HepG2 (cell line): ENCODE results near the gene LMAN1L. TPM values are rescaled to one million over a fixed set of nuclear protein-coding genes. Genes with fewer than 3 reads are reported as not detected.
A peak's percentile ranks its signal among the peaks of the same experiment; 100 is the strongest.

Experiments used
- FOXP4 ChIP-seq: sonication (generic); formaldehyde crosslinking; IDR thresholded peaks from 2 replicates; pipeline ENCODE4 v1.4.0; 2020; ENCODE audit warnings: missing genetic modification reagents
- JUND ChIP-seq: sonication (generic); formaldehyde crosslinking; IDR thresholded peaks from 2 replicates; pipeline ENCODE4 v1.8.0; 2022; ENCODE audit warnings: mild to moderate bottlenecking, missing genetic modification reagents
- MNT ChIP-seq: fragments of 450-650 bp; IDR thresholded peaks from 2 replicates; pipeline ENCODE4 v1.6.1; 2016
- MYPOP ChIP-seq: sonication (generic); formaldehyde crosslinking; IDR thresholded peaks from 2 replicates; pipeline ENCODE4 v1.8.1; 2023; ENCODE audit warnings: mild to moderate bottlenecking, moderate library complexity, missing genetic modification reagents
- TFAP4 ChIP-seq: sonication (generic); IDR thresholded peaks from 2 replicates; pipeline ENCODE4 v1.6.1; 2016; ENCODE audit warnings: low read depth, borderline replicate concordance
- ZNF121 ChIP-seq: sonication (generic); formaldehyde crosslinking; IDR thresholded peaks from 2 replicates; pipeline ENCODE4 v1.5.0; 2020; ENCODE audit warnings: mild to moderate bottlenecking, missing genetic modification reagents
- ZNF280B ChIP-seq: sonication (generic); formaldehyde crosslinking; IDR thresholded peaks from 2 replicates; pipeline ENCODE4 v1.5.0; 2020; ENCODE audit warnings: missing genetic modification reagents, mild to moderate bottlenecking, borderline replicate concordance
- ZNF282 ChIP-seq: fragments of 450-650 bp; IDR thresholded peaks from 2 replicates; pipeline ENCODE4 v1.6.1; 2018; ENCODE audit not compliant: partially characterized antibody
- ZNF781 ChIP-seq: sonication (generic); formaldehyde crosslinking; IDR thresholded peaks from 2 replicates; pipeline ENCODE4 v1.5.1; 2020; ENCODE audit warnings: borderline replicate concordance, mild to moderate bottlenecking, missing genetic modification reagents; ENCODE audit errors: not compliant biosample characterization
- polyA plus RNA-seq, 8 experiments: library from polyadenylated mRNA; depleted of rRNA in 3 of 8; stranded (reverse) in 7 of 8; unstranded in 1 of 8; fragments of >200 nt; fragmentation: Illumina TruSeq in 4 of 8; extraction: Trizol in 4 of 8; gene quantifications; 2 replicates each; pipeline versions ENCODE4 v1.2.1 to v1.2.3, GENCODE V29; 2011 to 2016; ENCODE audit warnings: low read depth in 4 of 8, missing spikeins in 1 of 8, mixed read lengths in 1 of 8; ENCODE audit not compliant: insufficient read depth in 1 of 8
- total RNA-seq, 5 experiments: library from RNA; depleted of rRNA; stranded (reverse); fragments of >200 nt; fragmentation: Illumina TruSeq; extraction: Trizol; gene quantifications; 2 replicates each; pipeline ENCODE4 v1.2.3, GENCODE V29; 2016; ENCODE audit warnings: low read depth in 1 of 5
- TF ChIP-seq, protein P1 (sequence below): sonication (generic); formaldehyde crosslinking; IDR thresholded peaks from 2 replicates; pipeline ENCODE4 v1.9.0; 2021; ENCODE audit warnings: mild to moderate bottlenecking, missing genetic modification reagents
- TF ChIP-seq, protein P2 (sequence below): sonication (generic); formaldehyde crosslinking; IDR thresholded peaks from 2 replicates; pipeline ENCODE4 v1.4.0; 2020; ENCODE audit warnings: missing genetic modification reagents, low read depth, mild to moderate bottlenecking, borderline replicate concordance
- TF ChIP-seq, protein P3 (sequence below): sonication (generic); formaldehyde crosslinking; IDR thresholded peaks from 2 replicates; pipeline ENCODE4 v1.5.0; 2020; ENCODE audit warnings: mild to moderate bottlenecking, low read depth, missing genetic modification reagents, borderline replicate concordance

LMAN1L gene
- total and polyA plus RNA-seq, 2 of the 13 experiments (the other 11 are each of a cell fraction or from before 2014, with no cell fraction given), result not detected

GRCh38 chr15:74872702-74873035, 60.0 kb downstream of the LMAN1L start (continued):
- TF ChIP-seq, protein P1, sequence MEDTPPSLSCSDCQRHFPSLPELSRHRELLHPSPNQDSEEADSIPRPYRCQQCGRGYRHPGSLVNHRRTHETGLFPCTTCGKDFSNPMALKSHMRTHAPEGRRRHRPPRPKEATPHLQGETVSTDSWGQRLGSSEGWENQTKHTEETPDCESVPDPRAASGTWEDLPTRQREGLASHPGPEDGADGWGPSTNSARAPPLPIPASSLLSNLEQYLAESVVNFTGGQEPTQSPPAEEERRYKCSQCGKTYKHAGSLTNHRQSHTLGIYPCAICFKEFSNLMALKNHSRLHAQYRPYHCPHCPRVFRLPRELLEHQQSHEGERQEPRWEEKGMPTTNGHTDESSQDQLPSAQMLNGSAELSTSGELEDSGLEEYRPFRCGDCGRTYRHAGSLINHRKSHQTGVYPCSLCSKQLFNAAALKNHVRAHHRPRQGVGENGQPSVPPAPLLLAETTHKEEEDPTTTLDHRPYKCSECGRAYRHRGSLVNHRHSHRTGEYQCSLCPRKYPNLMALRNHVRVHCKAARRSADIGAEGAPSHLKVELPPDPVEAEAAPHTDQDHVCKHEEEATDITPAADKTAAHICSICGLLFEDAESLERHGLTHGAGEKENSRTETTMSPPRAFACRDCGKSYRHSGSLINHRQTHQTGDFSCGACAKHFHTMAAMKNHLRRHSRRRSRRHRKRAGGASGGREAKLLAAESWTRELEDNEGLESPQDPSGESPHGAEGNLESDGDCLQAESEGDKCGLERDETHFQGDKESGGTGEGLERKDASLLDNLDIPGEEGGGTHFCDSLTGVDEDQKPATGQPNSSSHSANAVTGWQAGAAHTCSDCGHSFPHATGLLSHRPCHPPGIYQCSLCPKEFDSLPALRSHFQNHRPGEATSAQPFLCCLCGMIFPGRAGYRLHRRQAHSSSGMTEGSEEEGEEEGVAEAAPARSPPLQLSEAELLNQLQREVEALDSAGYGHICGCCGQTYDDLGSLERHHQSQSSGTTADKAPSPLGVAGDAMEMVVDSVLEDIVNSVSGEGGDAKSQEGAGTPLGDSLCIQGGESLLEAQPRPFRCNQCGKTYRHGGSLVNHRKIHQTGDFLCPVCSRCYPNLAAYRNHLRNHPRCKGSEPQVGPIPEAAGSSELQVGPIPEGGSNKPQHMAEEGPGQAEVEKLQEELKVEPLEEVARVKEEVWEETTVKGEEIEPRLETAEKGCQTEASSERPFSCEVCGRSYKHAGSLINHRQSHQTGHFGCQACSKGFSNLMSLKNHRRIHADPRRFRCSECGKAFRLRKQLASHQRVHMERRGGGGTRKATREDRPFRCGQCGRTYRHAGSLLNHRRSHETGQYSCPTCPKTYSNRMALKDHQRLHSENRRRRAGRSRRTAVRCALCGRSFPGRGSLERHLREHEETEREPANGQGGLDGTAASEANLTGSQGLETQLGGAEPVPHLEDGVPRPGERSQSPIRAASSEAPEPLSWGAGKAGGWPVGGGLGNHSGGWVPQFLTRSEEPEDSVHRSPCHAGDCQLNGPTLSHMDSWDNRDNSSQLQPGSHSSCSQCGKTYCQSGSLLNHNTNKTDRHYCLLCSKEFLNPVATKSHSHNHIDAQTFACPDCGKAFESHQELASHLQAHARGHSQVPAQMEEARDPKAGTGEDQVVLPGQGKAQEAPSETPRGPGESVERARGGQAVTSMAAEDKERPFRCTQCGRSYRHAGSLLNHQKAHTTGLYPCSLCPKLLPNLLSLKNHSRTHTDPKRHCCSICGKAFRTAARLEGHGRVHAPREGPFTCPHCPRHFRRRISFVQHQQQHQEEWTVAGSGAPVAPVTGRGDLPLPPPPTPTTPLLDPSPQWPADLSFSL, result no peak
- TF ChIP-seq ZNF282 (no peak), MNT (no peak), FOXP4 (CRISPR knock-in tag) (no peak), ZNF280B (CRISPR knock-in tag) (no peak), TFAP4 (0 out of 2 replicates have a peak, but pooled peaks have one; percentile 56), ZNF781 (CRISPR knock-in tag) (no peak), ZNF121 (CRISPR knock-in tag) (no peak), JUND (no peak), MYPOP (CRISPR knock-in tag) (no peak)
- TF ChIP-seq, protein P2, sequence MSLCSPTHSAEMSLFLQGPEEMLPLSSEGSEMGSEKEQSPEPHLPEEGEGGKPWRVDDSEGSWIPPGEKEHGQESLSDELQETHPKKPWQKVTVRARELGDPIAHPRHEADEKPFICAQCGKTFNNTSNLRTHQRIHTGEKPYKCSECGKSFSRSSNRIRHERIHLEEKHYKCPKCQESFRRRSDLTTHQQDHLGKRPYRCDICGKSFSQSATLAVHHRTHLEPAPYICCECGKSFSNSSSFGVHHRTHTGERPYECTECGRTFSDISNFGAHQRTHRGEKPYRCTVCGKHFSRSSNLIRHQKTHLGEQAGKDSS, result no peak
- TF ChIP-seq, protein P3, sequence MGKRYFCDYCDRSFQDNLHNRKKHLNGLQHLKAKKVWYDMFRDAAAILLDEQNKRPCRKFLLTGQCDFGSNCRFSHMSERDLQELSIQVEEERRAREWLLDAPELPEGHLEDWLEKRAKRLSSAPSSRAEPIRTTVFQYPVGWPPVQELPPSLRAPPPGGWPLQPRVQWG (CRISPR knock-in tag), result no peak
